ENCODE data around the gene VDAC2.
A peak's percentile ranks its signal among the peaks of the same experiment; 100 is the strongest.

The VDAC2 gene

GRCh38 chr10:75231672-75232581 is 21.3 kb downstream of the VDAC2 start:
- DNase-seq: no peak

DNA sequence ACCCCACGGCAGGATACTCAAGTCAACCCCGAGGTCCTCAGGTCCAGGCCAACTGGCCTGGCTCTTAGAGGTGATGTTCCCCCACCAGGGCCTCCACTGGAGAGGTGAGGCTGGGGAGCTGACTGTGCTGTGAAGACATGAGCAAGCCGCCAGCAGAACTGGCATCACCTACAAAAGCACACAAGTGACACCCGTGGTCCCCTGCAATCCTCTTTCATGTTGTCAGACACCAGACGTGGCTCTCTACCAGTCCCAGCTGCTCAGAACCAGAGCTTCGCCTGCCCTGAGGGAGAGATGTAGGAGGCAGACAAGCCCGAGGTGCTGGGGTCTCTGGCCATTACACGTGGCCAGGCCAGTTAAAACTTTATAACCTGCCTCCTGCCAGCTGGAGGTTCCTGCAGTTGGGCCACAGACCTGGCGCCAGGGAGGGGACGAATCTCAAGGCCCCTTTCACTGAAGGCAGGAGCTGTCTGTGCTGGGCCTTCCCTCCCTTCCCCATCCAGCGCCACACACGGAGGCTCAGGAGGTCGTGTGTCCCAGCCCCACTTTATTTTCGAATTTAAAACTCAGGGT is 22.9 kb downstream of the VDAC2 start:
- DNase-seq: no peak

GRCh38 chr10:75234017-75234682 is 23.6 kb downstream of the VDAC2 start:
- peak; percentile 97 for DNase-seq

GRCh38 chr10:75234683-75235374 is 24.2 kb downstream of the VDAC2 start:
- peak; percentile 90 for DNase-seq

GRCh38 chr10:75235375-75236177 is 25.0 kb downstream of the VDAC2 start, which contains the start of gene COMTD1:
COMTD1 (minus strand) TSS chr10:75235957; CDS start chr10:75235928, 29 bp downstream.
- peak; percentile 93 for DNase-seq

DNA sequence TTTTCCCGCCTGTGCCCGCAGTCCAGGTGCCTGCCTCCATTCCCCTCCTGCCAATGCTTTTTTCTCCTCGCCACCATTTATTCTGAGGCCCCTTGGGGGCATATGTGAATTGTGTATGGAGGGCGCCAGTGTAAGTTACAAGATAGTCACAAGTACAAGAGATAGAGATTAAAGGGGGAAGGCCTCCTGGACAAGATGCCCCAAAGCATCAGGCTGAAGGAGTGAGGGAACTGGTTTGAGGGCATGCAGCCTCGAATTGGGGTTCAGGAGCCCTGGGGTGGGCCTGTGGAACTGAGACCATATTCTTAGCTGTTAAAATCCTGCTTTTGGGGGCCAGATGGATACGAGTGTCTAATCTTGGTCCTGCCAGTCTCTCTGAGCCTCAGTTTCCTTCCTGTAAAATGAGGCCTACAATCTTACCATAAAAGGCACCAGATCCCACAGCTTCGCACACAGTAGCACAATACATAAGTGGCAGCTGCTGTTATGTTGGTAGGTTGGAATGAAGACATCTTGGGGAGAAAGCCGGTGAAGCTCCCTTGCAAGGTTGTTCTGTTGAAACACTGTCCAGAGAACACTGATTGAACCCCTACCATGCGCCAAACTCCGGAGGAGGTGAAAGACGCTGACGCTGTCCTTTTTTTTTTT is 25.7 kb downstream of the VDAC2 start:
- no peak for DNase-seq

GRCh38 chr10:75238182-75239095 is 27.8 kb downstream of the VDAC2 start:
- DNase-seq: no peak

- no peak for DNase-seq
These were observed 28.6 kb downstream of the VDAC2 start for GRCh38 chr10:75239096-75239790.

- no peak for DNase-seq
These were observed 29.9 kb downstream of the VDAC2 start for GRCh38 chr10:75240329-75241076.

DNA sequence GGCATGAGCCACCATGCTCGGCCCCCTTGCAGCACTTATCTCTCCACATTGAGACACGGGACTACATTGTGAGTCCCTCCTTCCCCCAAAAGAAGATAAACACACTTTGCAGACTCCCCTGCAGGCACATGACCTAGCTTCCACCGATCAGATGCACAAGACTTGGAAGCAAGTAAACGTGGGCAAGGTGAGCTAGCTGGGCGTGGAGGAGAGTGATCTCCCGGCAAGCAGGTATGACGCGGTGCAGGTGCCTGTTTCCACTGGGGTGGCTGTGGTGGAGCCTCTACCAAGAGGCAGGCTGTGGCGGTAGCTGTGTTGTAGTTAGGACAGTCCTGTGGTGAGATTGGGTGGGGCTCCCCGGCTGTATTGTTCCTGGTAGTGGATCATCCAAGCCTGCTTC is 32.8 kb downstream of the VDAC2 start:
- DNase-seq: no peak

- DNase-seq: no peak
These were observed 34.1 kb downstream of the VDAC2 start for GRCh38 chr10:75244487-75245353.

DNA sequence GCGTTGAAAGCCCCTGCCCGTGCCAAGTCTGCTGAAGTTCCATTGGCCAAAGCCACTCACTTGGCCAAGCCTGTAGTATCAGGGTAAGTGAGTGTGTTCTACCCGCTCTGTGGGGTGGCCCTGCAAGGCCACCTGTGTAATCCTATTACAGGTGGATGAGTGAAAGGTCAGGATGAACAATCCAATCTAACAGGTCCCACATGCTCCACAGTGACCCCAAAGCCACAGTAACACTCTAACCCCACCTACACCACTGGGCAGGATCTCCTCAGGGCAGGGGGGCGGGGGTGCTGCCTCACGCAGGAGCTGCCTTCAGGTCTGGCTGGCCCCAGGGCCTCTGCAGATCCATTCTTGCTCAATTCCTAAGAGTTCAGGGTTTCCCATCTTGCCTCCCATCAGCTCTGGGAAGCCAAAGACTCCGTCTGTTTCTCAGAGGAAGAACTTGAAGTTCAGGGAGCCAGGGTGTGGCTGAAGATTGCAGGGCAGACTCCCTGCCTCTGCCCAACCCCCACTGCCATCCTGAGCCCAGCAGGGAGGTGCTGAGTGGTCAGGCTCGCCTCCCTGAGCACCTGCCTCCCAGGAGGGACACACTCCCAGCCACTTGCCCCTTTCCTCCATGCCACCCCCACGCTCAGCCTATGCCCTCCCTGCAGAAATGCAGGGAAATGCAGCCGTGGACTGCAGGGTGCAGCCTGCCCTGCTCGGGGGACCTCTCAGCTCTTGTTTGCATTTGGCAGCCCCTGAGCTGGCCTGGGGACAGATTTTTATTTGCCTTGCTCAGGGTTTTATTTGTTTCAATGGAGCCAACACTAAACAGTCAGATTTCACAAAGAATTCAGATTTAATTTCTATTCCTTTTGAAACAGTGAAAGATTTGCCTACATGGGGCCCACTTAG is 35.0 kb downstream of the VDAC2 start:
- DNase-seq: peak; percentile 17

DNA sequence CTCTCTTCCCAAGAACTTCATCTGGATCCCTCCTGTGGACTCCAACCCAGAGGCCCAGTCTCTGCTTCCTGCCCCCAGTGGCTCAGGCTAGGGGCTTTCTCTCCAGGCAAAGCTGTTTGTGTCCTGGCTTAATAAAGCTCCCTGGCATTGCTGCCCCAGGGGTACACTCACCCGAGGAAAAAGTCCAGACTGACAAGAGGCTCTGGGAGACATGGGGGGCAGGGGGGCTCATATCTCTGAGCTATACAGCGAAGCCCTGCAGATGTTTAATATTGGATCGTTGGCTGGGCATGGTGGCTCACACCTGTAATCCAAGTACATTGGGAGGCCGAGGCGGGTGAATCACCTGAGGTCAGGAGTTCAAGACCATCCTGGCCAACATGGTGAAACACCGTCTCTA is 35.9 kb downstream of the VDAC2 start:
- DNase-seq: no peak

GRCh38 chr10:75247797-75248196 is 37.2 kb downstream of the VDAC2 start:
- no peak for DNase-seq

DNA sequence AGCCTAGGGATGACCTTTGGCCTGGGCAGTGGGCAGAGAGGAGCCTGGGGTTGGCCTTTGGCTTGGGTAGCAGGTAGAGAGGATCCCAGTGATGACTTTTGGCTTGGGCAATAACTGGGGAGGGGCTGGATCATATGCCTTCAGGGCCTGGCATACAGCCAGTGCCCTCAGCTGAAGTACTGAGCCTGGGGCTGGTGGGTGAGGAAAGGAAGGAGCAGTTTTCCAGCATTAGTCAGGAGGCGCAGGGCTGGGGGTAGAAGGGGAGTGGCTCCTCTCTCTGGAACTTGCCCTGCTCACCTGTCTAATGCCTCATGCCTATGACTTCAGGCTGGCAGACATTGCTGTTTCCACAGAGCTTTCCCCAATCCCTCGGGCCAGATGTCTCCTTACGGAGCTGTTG is 40.3 kb downstream of the VDAC2 start:
- peak; percentile 15 for DNase-seq

- no peak for DNase-seq
These were observed 43.0 kb downstream of the VDAC2 start for GRCh38 chr10:75253281-75254220.
